Neural cell (in vitro differentiated cells): ENCODE results near the gene MUC2. TPM values are rescaled to one million over a fixed set of nuclear protein-coding genes. Genes with fewer than 3 reads are reported as not detected.

ENCODE experiments used
- H2AFZ ChIP-seq: fragments of 200-600, 300-800 bp; sonication (generic), shearing (Covaris generic); 2 replicates; pipeline ENCODE4 v1.6.0; 2014; ENCODE audit warnings: low read depth, mild to moderate bottlenecking, antibody characterized with exemption, low read length, moderate library complexity
- H3F3A ChIP-seq: fragments of 200-600 bp; shearing (Covaris generic); 2 replicates; pipeline ENCODE4 v1.6.1; 2016; ENCODE audit warnings: mild to moderate bottlenecking, moderate library complexity, mixed read lengths, antibody characterized with exemption, low read length; ENCODE audit not compliant: insufficient read depth, poor library complexity, severe bottlenecking
- H3K27ac ChIP-seq: fragments of 200-600, 300-800 bp; sonication (generic), shearing (Covaris generic); 2 replicates; pipeline ENCODE4 v1.5.1; 2014; ENCODE audit warnings: mild to moderate bottlenecking, low read length, moderate library complexity
- H3K27me3 ChIP-seq: fragments of 300-800, 200-600 bp; sonication (generic), shearing (Covaris generic); 2 replicates; pipeline ENCODE4 v1.6.0; 2014; ENCODE audit warnings: mild to moderate bottlenecking, low read depth, low read length, moderate library complexity; ENCODE audit not compliant: insufficient read depth
- H3K36me3 ChIP-seq: fragments of 300-800, 200-600 bp; sonication (generic), shearing (Covaris generic); 2 replicates; pipeline ENCODE4 v1.5.1; 2014; ENCODE audit warnings: mild to moderate bottlenecking, antibody characterized with exemption, low read length, moderate library complexity; ENCODE audit not compliant: insufficient read depth
- H3K4me2 ChIP-seq: fragments of 300-800, 200-600 bp; sonication (generic), shearing (Covaris generic); 2 replicates; pipeline ENCODE4 v1.6.0; 2014; ENCODE audit warnings: mild to moderate bottlenecking, low read length
- H3K4me3 ChIP-seq: fragments of 300-800, 200-600 bp; sonication (generic), shearing (Covaris generic); 2 replicates; pipeline ENCODE4 v1.5.1; 2014; ENCODE audit warnings: mild to moderate bottlenecking, low read length, moderate library complexity
- H3K79me2 ChIP-seq: fragments of 200-600 bp; shearing (Covaris generic); replicated peaks from 2 replicates; pipeline ENCODE4 v1.6.0; 2014; ENCODE audit warnings: mild to moderate bottlenecking, low read length, moderate library complexity; ENCODE audit not compliant: insufficient read depth
- H3K9ac ChIP-seq: fragments of 300-800, 200-600 bp; sonication (generic), shearing (Covaris generic); 2 replicates; pipeline ENCODE4 v1.6.1; 2016; ENCODE audit warnings: mild to moderate bottlenecking, low read length, mixed read lengths
- H3K9me2 ChIP-seq: fragments of 200-600 bp; shearing (Covaris generic); 2 replicates; pipeline ENCODE4 v1.6.1; 2016; ENCODE audit warnings: mild to moderate bottlenecking, low read length, mixed read lengths; ENCODE audit not compliant: insufficient read depth
- H3K9me3 ChIP-seq: fragments of 200-600, 300-800 bp; sonication (generic), shearing (Covaris generic); 2 replicates; pipeline ENCODE4 v1.6.1; 2016; ENCODE audit warnings: mild to moderate bottlenecking, mixed run types, low read length, moderate library complexity, mixed read lengths
- H4K20me1 ChIP-seq: fragments of 200-600 bp; shearing (Covaris generic); 2 replicates; pipeline ENCODE4 v1.6.1; 2016; ENCODE audit warnings: mild to moderate bottlenecking, mixed run types; ENCODE audit not compliant: insufficient read depth
- CTCF ChIP-seq: fragments of 450-650 bp; IDR thresholded peaks from 2 replicates; pipeline ENCODE4 v1.5.1; 2014; ENCODE audit warnings: antibody characterized with exemption, mild to moderate bottlenecking, moderate library complexity; ENCODE audit not compliant: poor library complexity, severe bottlenecking
- EP300 ChIP-seq: fragments of 450-650 bp; conservative IDR thresholded peaks from 2 replicates; pipeline ENCODE4 v1.6.1; 2014; ENCODE audit warnings: antibody characterized with exemption, mild to moderate bottlenecking, moderate library complexity; ENCODE audit not compliant: poor library complexity, severe bottlenecking
- EZH2 ChIP-seq: fragments of 200-600, 300-800 bp; shearing (Covaris generic), sonication (generic); IDR thresholded peaks from 2 replicates; pipeline ENCODE4 v1.6.1; 2014; ENCODE audit warnings: antibody characterized with exemption, low read length, borderline replicate concordance, mild to moderate bottlenecking; ENCODE audit not compliant: insufficient read depth, poor library complexity, severe bottlenecking
- MXI1 ChIP-seq: fragments of 450-650 bp; conservative IDR thresholded peaks from 2 replicates; pipeline ENCODE4 v1.6.1; 2014; ENCODE audit warnings: antibody characterized with exemption, mild to moderate bottlenecking; ENCODE audit not compliant: poor library complexity, severe bottlenecking
- POLR2AphosphoS5 ChIP-seq: IDR thresholded peaks from 2 replicates; pipeline ENCODE4 v1.6.1; 2012
- RAD21 ChIP-seq: fragments of 450-650 bp; conservative IDR thresholded peaks from 2 replicates; pipeline ENCODE4 v1.6.1; 2014; ENCODE audit warnings: antibody characterized with exemption, mild to moderate bottlenecking, moderate library complexity
- SMC3 ChIP-seq: fragments of 450-650 bp; conservative IDR thresholded peaks from 2 replicates; pipeline ENCODE4 v1.6.1; 2014; ENCODE audit warnings: antibody characterized with exemption, mild to moderate bottlenecking, moderate library complexity; ENCODE audit not compliant: poor library complexity
- TAF1 ChIP-seq: IDR thresholded peaks from 2 replicates; pipeline ENCODE4 v1.6.1; 2012; ENCODE audit warnings: low read depth
- polyA plus RNA-seq: library from polyadenylated mRNA; depleted of rRNA; stranded (reverse); fragments of >200 nt; gene quantifications from 2 replicates; pipeline ENCODE4 v1.2.3, GENCODE V29; 2014
- TF ChIP-seq, protein P1 (sequence below): IDR thresholded peaks from 2 replicates; pipeline ENCODE4 v1.6.1; 2012; ENCODE audit warnings: borderline replicate concordance

MUC2 gene
- polyA plus RNA-seq, 1 donor from 2014 or later, result not detected

GRCh38 chr11:1041149-1041467 is 33.6 kb upstream of the MUC2 start:
- Histone ChIP-seq H3K9me3 (no peaks in the 10 kb centered on the region), H4K20me1 (no peaks in the 10 kb centered on the region), H3K9ac (no peak overlapping the region), H2AFZ (no peak overlapping the region), H3K27ac (no peak overlapping the region), H3K9me2 (no peaks in the 10 kb centered on the region), H3K79me2 (no peaks in the 10 kb centered on the region), H3K36me3 (no peaks in the 10 kb centered on the region), H3K4me2 (no peak overlapping the region), H3K4me3 (no peak overlapping the region), H3F3A (no peaks in the 10 kb centered on the region), H3K27me3 (no peaks in the 10 kb centered on the region)
- TF ChIP-seq, protein P1, sequence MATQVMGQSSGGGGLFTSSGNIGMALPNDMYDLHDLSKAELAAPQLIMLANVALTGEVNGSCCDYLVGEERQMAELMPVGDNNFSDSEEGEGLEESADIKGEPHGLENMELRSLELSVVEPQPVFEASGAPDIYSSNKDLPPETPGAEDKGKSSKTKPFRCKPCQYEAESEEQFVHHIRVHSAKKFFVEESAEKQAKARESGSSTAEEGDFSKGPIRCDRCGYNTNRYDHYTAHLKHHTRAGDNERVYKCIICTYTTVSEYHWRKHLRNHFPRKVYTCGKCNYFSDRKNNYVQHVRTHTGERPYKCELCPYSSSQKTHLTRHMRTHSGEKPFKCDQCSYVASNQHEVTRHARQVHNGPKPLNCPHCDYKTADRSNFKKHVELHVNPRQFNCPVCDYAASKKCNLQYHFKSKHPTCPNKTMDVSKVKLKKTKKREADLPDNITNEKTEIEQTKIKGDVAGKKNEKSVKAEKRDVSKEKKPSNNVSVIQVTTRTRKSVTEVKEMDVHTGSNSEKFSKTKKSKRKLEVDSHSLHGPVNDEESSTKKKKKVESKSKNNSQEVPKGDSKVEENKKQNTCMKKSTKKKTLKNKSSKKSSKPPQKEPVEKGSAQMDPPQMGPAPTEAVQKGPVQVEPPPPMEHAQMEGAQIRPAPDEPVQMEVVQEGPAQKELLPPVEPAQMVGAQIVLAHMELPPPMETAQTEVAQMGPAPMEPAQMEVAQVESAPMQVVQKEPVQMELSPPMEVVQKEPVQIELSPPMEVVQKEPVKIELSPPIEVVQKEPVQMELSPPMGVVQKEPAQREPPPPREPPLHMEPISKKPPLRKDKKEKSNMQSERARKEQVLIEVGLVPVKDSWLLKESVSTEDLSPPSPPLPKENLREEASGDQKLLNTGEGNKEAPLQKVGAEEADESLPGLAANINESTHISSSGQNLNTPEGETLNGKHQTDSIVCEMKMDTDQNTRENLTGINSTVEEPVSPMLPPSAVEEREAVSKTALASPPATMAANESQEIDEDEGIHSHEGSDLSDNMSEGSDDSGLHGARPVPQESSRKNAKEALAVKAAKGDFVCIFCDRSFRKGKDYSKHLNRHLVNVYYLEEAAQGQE, result no peak
- no peak for TF ChIP-seq EP300
- TF ChIP-seq TAF1, result no peak
- TF ChIP-seq POLR2AphosphoS5, result no peak
- no peak for TF ChIP-seq MXI1

DNA sequence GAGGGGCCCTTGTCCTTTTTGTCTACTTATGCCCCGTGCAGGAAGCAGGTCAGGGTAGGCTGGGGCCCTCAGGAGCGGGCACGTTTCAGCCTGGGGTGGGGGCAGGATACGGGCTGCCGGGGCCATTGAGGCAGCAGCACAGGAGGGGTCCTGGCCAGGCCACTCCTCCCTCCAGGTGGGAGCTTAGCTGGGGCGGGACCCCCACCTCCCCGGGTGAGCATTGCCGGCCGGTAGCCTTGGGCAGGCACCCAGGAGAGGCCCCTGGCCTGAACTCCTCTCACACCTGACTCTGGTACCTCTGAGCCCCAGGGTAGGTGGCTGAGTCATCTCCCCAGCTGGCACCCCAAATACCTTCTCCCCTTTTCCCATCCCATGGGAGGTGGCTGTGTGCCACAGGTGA is 33.2 kb upstream of the MUC2 start:
- Histone ChIP-seq H3K9me3 (no peaks in the 10 kb centered on the region), H3K36me3 (no peaks in the 10 kb centered on the region), H3K9me2 (no peaks in the 10 kb centered on the region), H3K79me2 (no peaks in the 10 kb centered on the region), H3K4me2 (no peak overlapping the region), H3K27ac (no peak overlapping the region), H3F3A (no peaks in the 10 kb centered on the region), H2AFZ (no peak overlapping the region), H3K27me3 (no peaks in the 10 kb centered on the region), H4K20me1 (no peaks in the 10 kb centered on the region), H3K9ac (no peak overlapping the region), H3K4me3 (no peak overlapping the region)
- TF ChIP-seq, protein P1, result no peak
- no peak for TF ChIP-seq SMC3
- no peak for TF ChIP-seq CTCF
- no peak for TF ChIP-seq POLR2AphosphoS5
- TF ChIP-seq RAD21, result no peak
- TF ChIP-seq EP300, result no peak
- no peak for TF ChIP-seq EZH2
- TF ChIP-seq MXI1, result no peak
- no peak for TF ChIP-seq TAF1
